Inferior parietal cortex (tissue), 1 donor: Measurements from ENCODE around the gene DNAJC30.
A peak's percentile ranks its signal among the peaks of the same experiment; 100 is the strongest.
"Not testable (repeated sequence)": the region's sequence is repeated elsewhere in the genome, so short reads cannot be mapped to it uniquely, and the experiment has no call there.

ENCODE experiments used
- DNase-seq: peaks from one replicate; pipeline ENCODE4 v3.0.0-alpha.2; 2016; ENCODE audit errors: extremely low spot score

DNAJC30 gene

GRCh38 chr7:73683056-73683787 is at the start of gene DNAJC30, which contains the start of gene BUD23:
TSS of gene DNAJC30 (minus strand) at chr7:73683453. CDS start at chr7:73683423, 30 bp downstream.
TSS of gene BUD23 (plus strand) at chr7:73683597. CDS start at chr7:73683626, 29 bp downstream.
- peak; percentile 93 for DNase-seq

GRCh38 chr7:73732397-73732796 is 49.1 kb upstream of the DNAJC30 start:
- no peak for DNase-seq

- no peak for DNase-seq
Observed at GRCh38 chr7:73730485-73730884, 47.2 kb upstream of the DNAJC30 start.

- DNase-seq: no peak
Observed at GRCh38 chr7:73728551-73728950, 45.3 kb upstream of the DNAJC30 start.

- no peak for DNase-seq
Observed at GRCh38 chr7:73727952-73728351, 44.7 kb upstream of the DNAJC30 start.

- no peak for DNase-seq
Observed at GRCh38 chr7:73726083-73726466, 42.8 kb upstream of the DNAJC30 start.

- no peak for DNase-seq
Observed at GRCh38 chr7:73723813-73724212, 40.6 kb upstream of the DNAJC30 start.

- no peak for DNase-seq
Observed at GRCh38 chr7:73722785-73723184, 39.5 kb upstream of the DNAJC30 start.

- DNase-seq: not testable (repeated sequence)
Observed at GRCh38 chr7:73722182-73722581, 38.9 kb upstream of the DNAJC30 start.

GRCh38 chr7:73721377-73721817 is 38.1 kb upstream of the DNAJC30 start:
- no peak for DNase-seq

- DNase-seq: not testable (repeated sequence)
Observed at GRCh38 chr7:73720443-73720842, 37.2 kb upstream of the DNAJC30 start.

GRCh38 chr7:73719806-73720169 is 36.5 kb upstream of the DNAJC30 start:
- no peak for DNase-seq

GRCh38 chr7:73718905-73719805 is 35.9 kb upstream of the DNAJC30 start, which contains the start of gene STX1A:
TSS of gene STX1A (minus strand) at chr7:73719669. CDS start at chr7:73719631, 38 bp downstream.
- no peak for DNase-seq

- no peak for DNase-seq
Observed at GRCh38 chr7:73718438-73718881, 35.2 kb upstream of the DNAJC30 start.

- DNase-seq: no peak
Observed at GRCh38 chr7:73717991-73718405, 34.7 kb upstream of the DNAJC30 start.

- DNase-seq: no peak
Observed at GRCh38 chr7:73717025-73717807, 34.0 kb upstream of the DNAJC30 start.

GRCh38 chr7:73716318-73716890 is 33.2 kb upstream of the DNAJC30 start:
- no peak for DNase-seq

- DNase-seq: no peak
Observed at GRCh38 chr7:73715648-73716317, 32.5 kb upstream of the DNAJC30 start.

GRCh38 chr7:73713319-73713718 is 30.1 kb upstream of the DNAJC30 start:
- not testable (repeated sequence) for DNase-seq

GRCh38 chr7:73712773-73713172 is 29.5 kb upstream of the DNAJC30 start:
- DNase-seq: no peak
